ENCODE data around the gene EPHB1.

GRCh38 chr3:134988666-134989065 is 193.6 kb downstream of the EPHB1 start:
- TF ChIP-seq CTCF (conservative IDR thresholded peaks at IDR 0.05) = no peak
- no peak for TF ChIP-seq ZFX (IDR thresholded peaks at IDR 0.05)

All from C4-2B (cell line).